Stimulated activated CD8-positive, alpha-beta memory T cell treated with anti-CD3 and anti-CD28 coated beads, Interleukin-4, amount 100 ng/mL, for 48 hours (primary cell): ENCODE data around the gene SNRNP48.

Experiments used
- DNase-seq: peaks from one replicate; pipeline ENCODE4 v3.0.0-alpha.2; 2020

Gene SNRNP48

DNA sequence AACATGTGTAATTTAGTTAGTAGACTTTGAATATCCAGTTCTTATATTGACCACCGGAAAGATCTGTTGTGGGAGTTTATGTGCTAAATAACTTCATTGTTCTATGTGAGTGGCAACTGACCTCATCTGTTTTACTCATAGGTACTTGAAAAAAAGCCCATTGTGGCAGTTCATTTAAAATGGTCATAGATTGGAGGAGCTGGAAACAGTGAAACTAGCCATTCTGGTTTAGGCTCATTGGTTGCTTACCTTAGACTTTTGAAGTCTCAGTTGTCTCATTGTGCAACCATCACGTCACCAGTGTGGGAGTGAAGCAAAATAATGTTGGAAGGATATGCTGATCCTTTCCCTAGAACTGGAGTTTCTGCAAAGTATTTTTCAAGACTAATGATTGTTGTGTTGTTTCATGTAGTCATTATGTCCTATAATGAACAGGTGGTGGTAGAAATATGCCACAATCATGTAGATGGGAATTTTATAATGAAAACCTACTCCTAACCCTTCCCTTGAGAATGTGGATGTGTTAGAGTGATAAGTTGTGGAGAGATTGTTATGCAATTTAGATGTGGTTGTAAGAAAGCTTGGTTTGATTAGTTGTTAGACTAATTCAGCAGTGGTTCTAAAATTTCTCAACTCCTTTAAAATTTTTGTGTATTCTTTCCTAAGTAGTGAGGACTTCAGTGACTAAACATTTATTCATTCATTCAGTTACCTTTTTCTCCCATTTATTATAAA, 30.2 kb upstream of the SNRNP48 start:
- no peak for DNase-seq

DNA sequence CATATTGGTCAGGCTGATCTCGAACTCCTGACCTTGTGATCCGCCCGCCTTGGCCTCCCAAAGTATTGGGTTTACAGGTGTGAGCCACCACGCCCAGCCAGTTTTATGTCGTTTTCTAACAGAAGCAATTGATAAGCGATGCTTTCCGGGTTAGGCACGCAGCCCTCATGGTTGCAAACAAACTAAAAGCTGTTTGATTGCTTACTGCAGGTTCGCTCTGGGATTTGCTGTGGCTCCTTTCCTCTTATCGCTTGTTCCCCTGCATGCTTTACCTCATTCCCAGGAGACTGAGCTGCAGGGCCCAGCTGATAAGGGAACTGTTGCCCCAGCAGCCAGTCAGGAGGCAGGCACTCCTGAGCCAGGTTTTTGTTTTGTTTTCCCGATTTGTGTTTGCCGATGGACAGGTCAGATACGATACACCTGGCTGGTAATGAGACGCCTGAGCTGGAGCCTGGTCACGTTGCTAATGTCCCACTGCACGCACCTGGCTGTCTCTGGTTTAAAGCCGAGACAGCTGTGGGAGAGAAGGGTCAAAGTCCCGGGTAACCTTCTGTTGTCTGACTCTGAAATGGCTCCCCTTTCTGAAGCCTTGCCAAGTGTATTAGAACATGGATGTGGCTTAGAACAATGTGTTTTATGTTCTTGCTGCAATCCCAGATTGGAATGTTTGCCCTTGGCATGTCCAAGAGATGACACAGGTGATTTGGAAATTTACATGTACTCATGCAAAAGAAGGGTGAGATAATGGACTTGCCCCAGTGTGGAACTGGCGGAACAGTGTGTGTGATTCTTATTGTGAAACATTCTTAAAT, 28.6 kb upstream of the SNRNP48 start:
- DNase-seq: no peak

DNA sequence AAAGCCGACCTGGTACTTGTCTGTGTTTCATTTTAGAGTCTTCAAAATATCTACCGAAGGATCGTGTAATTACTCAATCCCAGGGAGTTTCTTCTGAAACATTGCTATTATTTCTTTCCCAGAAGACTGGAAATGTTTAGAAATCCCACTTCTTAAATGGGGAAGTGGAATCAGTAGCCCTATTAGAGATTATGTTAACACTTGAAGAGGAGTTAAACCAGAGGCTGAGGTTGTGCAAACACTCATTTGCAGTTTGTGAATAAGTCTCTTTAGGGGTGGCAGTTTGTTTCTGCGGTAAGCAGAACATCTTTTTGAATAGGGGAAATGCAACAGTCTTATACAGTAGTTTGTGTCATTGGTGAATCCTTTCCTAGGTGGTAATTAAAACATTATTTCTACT, 27.2 kb upstream of the SNRNP48 start:
- DNase-seq: no peak

DNA sequence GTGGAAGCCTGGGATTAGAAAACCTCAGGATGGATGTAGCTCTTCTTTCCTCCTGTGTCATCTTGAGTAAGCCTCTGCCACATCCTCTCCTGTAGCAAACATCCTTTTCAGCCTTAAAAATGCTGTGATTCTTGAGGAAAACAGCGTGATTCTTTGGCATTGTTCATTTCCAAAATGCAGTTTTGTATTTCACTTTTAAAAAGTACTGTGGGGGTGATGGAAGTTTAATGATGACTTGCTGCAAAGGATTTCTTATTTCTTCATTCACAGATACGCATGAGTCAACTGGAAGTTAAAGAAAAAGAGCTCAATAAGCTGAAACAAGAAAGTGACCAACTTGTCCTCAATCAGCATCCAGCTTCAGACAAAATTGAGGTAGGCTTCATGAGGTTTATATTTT, 23.9 kb upstream of the SNRNP48 start:
- no peak for DNase-seq

DNA sequence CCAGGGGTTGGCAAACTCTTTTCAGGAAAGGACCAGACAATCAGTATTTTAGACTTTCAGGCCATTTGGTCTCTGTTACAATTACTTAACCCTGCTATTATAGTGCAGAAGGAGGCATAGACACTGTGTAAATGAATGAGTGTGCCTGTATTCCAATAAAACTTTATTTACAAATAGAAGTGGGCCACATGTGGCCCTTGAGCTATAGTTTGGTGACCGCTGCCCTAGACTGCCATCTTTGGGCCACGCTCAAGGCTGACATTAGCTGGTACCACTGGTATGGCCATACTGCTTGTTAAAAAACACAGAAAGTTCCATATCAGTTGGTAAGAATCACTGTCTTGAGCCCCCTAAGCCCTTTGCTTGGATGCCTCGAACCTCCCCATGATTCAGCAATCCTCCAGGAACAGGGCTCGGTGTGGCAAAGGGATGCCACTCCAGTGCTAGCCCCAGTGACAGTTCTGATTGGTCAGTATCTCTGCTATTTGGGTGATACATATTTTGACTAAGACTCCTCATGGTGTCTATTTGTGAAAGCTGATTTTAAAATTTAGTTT, 23.3 kb upstream of the SNRNP48 start:
- no peak for DNase-seq

DNA sequence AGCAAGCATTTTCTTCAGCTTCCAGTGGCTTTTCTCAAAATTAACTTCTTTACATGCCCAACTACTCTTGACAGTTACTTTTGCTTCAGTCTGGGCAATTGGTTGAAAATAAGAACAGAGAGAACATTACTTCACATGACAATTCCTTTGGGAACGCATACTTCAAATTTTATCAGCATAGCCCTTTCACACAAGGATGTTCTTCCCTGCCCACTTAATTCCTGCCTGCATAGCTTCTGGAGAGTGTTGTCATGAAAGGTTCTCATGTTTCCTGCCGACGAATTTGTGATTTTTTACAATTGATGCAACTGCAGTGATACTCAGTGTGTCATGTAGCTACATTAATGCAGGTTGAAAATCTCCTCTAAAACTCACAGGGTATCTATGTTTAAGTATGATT, 22.0 kb upstream of the SNRNP48 start:
- no peak for DNase-seq

DNA sequence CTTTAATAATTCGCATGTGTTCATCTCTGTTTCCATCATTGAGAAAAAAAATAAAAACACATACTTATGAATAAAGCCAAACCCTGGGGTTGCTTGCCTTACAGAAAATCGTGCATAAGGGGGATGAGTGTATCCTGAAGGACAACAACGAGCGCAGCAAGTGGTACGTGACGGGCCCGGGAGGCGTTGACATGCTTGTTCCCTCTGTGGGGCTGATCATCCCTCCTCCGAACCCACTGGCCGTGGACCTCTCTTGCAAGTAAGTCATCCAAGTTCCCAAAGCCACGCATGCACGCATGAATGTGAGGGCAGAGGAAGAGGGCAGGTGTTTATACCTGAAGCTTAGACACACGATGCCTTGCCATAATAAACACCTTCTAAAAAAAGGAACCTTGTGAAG, 20.9 kb upstream of the SNRNP48 start:
- no peak for DNase-seq

DNA sequence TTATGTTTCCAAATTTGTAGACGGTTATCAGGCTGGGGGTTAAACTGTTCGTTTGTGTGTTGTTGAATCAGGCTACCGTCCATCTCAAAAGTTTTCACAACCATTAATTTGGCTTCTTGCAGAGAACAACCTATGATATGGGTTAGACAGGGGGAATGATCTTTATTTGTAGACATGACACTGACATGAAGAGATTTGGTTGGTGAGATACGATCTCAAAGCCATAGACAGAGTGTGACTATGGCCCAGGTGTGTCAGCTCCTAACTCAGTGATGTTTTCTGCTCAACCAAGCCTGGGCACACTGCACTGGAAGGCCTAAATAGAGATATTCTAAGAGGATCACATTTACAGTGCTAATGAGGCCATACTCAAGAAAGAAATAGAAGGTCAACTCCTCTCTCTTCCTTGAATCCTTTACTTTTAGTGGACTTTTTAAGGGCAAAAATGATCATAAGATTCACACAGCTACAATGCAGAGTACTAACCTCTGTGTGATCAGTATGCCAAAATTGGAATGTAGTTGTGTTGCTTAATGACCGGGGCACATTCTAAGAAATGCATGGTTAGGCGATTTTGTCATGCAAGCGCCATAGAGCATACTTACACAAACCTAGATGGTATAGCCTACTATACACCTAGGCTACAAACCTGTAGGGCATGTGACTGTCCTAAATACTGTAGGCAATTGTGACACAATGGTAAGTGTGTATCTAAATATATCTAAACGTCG, 17.6 kb upstream of the SNRNP48 start:
- no peak for DNase-seq

DNA sequence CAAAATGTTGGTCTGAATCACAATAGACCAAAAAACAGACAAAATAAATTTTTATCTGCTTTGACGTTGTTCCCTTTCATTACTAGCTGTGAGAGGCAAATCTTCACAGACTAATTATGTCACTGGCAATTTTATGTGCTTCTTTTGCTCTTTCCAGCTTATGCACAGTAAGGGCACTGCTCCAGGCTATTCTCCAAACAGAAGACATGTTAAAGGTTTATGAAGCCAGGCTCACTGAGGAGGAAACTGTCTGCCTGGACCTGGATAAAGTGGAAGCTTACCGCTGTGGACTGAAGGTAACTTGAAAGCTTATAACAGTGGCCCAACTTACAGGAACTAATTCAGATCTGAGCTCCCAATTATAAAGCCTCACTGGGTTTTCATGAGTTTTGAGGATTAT, 15.5 kb upstream of the SNRNP48 start:
- DNase-seq: no peak

DNA sequence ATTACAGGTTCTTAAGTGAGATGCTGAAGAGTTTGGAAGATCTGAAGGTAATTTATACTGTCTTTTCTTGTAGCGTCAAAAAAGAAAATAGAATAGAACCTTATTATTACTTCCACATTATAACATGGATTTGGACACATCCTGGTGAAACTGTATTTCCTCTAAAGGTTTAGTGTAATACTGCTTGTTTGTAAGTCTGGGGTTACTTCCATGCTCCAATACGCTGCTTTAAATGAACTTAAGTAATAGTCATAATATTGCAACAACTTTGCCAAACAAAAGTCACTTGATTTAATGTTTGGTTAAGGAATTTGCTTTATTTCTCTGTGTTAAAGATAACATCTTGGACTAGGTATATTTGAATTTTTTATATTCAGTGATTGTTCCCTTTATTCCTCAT, 11.5 kb upstream of the SNRNP48 start:
- no peak for DNase-seq

DNA sequence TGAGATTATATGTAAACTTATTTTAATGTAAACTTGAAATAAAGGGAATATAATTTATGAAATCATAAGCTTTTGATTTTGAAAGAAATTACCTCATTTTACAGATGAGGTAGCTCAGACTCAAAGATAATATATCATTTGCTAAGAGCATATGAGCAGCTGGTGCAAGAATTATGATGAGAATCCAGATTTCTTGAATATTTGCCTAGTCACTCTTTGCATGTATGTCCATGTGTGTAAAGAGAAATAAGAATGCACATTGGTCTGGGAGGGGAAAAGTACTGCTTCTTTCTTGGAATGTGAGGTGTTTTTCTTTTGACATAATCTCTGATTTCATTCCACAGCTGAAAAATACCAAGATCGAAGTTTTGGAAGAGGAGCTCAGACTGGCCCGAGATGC, 11.1 kb upstream of the SNRNP48 start:
- no peak for DNase-seq

DNA sequence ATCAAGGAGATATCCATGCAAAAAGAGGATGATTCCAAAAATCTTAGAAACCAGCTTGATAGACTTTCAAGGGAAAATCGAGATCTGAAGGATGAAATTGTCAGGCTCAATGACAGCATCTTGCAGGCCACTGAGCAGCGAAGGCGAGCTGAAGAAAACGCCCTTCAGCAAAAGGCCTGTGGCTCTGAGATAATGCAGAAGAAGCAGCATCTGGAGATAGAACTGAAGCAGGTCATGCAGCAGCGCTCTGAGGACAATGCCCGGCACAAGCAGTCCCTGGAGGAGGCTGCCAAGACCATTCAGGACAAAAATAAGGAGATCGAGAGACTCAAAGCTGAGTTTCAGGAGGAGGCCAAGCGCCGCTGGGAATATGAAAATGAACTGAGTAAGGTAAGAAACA, 10.1 kb upstream of the SNRNP48 start:
- no peak for DNase-seq

DNA sequence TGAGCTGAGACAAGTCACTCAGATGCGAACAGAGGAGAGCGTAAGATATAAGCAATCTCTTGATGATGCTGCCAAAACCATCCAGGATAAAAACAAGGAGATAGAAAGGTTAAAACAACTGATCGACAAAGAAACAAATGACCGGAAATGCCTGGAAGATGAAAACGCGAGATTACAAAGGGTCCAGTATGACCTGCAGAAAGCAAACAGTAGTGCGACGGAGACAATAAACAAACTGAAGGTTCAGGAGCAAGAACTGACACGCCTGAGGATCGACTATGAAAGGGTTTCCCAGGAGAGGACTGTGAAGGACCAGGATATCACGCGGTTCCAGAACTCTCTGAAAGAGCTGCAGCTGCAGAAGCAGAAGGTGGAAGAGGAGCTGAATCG, 9.5 kb upstream of the SNRNP48 start:
- no peak for DNase-seq

DNA sequence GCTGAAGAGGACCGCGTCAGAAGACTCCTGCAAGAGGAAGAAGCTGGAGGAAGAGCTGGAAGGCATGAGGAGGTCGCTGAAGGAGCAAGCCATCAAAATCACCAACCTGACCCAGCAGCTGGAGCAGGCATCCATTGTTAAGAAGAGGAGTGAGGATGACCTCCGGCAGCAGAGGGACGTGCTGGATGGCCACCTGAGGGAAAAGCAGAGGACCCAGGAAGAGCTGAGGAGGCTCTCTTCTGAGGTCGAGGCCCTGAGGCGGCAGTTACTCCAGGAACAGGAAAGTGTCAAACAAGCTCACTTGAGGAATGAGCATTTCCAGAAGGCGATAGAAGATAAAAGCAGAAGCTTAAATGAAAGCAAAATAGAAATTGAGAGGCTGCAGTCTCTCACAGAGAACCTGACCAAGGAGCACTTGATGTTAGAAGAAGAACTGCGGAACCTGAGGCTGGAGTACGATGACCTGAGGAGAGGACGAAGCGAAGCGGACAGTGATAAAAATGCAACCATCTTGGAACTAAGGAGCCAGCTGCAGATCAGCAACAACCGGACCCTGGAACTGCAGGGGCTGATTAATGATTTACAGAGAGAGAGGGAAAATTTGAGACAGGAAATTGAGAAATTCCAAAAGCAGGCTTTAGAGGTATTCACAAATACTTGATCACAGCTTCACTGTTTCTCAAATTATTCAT, 8.9 kb upstream of the SNRNP48 start:
- no peak for DNase-seq

DNA sequence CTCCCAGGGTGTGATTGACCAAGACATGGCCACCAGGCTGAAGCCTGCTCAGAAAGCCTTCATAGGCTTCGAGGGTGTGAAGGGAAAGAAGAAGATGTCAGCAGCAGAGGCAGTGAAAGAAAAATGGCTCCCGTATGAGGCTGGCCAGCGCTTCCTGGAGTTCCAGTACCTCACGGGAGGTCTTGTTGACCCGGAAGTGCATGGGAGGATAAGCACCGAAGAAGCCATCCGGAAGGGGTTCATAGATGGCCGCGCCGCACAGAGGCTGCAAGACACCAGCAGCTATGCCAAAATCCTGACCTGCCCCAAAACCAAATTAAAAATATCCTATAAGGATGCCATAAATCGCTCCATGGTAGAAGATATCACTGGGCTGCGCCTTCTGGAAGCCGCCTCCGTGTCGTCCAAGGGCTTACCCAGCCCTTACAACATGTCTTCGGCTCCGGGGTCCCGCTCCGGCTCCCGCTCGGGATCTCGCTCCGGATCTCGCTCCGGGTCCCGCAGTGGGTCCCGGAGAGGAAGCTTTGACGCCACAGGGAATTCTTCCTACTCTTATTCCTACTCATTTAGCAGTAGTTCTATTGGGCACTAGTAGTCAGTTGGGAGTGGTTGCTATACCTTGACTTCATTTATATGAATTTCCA, 4.6 kb upstream of the SNRNP48 start:
- no peak for DNase-seq

DNA sequence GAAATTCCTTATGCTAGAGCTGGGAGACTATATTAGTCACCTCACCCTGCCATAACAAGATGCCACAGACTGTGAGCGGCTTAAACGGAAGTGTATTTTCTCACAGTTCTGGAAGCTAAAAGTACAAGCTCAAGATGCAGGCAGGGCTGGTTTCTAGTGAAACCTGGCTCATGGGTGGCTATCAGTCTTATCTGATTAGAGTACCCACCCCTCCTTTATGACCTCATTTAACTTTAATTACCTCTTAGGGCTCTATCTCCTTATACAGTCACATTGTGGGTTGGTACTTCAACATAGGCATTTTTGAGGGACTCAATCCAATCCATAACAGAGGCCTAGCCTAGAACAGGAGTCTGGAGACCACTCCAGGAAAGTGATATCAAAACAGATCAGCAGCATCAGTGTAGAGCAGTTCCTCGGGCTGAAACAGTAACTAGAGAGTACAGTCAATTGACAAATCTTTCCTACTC, 2.3 kb upstream of the SNRNP48 start:
- DNase-seq: no peak

DNA sequence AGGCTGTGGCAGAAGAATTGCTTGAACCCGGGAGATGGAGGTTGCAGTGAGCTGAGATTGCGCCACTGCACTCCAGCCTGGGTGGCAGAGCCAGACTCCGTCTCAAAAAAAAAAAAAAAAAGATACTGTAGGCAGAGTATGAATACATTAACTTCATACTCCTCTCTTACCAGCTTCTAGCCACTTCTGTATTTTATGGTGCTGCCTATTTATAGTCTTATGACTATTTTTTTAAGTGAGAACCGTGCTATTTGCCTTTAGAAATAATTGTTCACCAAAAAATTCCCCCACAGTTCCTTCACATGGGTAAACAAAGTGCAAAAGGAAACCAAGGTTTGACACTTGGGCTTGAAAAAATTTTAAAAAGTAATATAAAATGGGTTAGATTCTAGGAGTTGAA, 1.5 kb upstream of the SNRNP48 start:
- DNase-seq: no peak

DNA sequence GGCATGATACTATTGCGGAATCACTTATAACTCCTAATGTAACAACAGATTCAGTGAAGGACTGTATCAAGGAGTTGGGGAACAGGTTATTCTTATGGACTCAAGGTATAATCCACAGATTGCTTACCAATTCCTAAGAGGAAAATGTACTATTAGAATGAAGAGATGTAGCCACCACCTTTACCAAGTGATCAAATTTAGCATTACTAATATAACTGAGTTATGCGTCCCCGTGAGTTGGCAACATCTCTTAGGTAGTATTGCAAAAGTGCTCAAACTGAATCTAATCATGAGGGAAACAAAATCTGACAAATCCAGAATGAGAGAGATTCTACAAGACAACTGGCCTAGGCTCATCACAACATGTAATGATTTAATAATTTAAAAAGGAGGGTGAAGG, 777 bp upstream of the SNRNP48 start:
- no peak for DNase-seq

DNA sequence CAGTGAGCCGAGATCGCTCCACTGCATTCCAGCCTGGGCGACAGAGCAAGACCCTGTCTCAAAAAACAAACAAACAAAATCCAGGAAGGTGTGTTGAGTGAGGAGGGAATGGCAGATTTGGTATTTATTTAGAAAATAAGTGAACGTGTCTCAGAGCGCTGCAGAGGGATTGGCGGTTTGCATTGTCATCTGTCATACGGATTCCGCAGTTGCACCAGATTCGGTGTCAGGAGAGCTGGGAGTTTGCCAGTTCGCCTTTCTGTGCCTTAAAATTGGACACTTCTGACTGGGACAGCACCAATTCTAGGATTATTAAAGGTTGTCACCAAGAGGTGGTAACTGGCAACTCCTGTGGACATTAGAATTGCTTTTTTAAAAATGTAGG, 912 bp downstream of the SNRNP48 start:
- no peak for DNase-seq

DNA sequence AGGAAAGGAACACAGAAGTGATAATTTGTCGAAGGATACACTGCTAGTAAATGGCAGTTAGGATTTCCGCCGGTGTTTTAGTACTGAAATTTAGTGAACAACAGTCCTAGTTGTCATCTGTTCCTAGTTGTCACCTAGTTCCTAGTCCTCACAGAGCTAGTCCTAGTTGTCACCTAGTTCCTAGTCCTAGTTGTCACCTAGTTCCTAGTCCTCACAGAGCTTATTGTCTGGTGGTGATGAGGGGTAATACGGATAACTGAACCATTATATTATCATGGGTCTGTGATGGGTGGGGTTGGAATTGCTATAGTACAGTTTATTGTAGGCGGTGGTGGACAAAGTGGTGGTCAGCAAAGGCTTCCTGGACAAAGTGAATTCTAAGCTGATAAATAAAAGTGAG, 1.8 kb downstream of the SNRNP48 start:
- DNase-seq: no peak

DNA sequence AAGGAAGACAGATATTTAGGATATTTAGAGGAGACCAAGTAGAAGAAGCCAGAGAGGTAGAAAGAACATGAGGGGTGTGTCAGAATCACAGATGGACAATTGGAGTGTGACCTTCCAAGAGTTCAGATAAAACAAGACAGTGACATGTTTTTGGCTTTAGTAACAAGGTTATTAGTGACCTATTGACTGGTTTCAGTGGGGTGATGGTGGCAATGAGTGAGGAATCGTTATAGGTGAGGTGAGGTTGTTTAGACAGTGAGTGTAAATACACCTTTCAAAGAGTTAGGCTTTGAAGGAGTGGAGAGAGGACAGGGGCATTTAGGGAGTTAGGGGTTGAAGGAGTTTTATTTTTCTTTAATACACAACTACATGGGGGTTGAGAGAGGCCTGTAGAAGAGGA, 3.2 kb downstream of the SNRNP48 start:
- no peak for DNase-seq

DNA sequence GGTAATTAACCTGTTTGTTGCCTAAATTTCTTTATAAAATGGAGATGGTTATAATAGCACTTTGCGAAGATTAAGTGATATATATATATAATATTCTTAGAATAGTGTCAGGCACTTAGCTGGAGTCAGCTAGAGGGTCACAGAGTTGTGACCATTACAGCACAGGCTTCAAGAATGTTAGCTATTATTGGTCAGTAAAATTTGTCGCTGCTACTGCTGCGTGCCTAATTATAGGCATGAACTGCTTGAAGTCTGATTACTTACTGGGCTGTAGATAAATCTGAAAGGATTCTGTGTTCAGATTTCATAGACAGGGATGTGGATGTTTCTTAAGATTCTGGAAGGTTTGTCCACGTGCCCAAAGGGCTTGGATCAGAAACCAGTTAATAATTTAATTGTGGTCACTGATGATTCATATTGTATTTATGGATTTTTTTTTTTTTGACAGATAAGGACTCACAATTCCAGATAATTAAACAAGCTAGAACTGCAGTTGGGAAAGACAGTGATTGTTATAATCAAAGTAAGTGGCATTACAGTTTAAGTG, 4.7 kb downstream of the SNRNP48 start:
- DNase-seq: no peak
